Stimulated activated CD4-positive, alpha-beta T cell treated with anti-CD3 and anti-CD28 coated beads, Interleukin-1b, Interleukin-23, amount 100 ng/mL, for 48 hours (primary cell): ENCODE data around the gene LMNA.

Source experiments
- DNase-seq: peaks from one replicate; pipeline ENCODE4 v3.0.0-alpha.2; 2020

The LMNA gene

GRCh38 chr1:156082309-156083091 lies 32.0 kb upstream of the LMNA start, which contains the start of gene MEX3A:
Gene MEX3A (minus strand): TSS chr1:156082465. CDS start chr1:156081998, 467 bp downstream.
- peak; percentile 43 for DNase-seq

GRCh38 chr1:156083800-156084790 lies 30.4 kb upstream of the LMNA start:
- no peak for DNase-seq

DNA sequence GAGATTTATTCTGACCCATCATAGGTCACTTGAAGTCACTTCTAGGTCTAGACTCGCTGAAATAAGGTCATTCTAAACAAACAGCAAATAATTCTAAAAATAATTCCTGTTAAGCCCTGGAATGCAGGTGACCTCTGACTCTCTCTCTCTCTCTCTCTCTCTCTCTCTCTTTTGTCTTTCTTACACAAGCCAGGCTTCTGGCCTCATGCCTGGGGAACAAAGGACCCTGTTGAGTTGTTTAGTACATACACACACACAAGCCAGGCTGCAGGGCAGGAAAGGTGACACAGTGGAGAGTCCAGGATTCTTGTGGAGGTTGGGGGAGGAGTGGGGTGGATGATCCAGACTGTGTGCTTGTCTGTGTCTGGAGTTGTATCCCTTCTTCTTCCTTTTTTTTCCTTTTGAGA lies 28.3 kb upstream of the LMNA start:
- DNase-seq = no peak

DNA sequence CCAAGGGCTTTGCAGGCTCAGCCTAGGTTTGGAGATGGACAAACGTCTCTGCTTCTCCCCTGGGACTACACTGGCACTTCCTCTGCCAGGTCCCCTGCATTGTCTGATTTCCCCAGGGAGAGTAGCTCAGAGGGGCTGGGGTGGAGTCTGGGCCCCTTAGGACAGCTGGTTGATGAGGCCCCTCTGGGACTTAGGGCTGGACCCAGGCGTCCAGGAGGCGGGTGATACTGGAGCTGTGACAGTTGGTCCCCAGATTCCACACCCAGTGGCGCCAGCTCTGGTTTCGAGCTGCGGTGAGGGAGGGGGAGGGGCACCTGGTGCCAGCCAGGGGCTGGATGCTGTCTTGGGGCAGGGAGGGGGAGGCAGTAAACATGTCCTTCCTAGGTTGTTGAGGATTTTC lies 24.8 kb upstream of the LMNA start:
- no peak for DNase-seq

DNA sequence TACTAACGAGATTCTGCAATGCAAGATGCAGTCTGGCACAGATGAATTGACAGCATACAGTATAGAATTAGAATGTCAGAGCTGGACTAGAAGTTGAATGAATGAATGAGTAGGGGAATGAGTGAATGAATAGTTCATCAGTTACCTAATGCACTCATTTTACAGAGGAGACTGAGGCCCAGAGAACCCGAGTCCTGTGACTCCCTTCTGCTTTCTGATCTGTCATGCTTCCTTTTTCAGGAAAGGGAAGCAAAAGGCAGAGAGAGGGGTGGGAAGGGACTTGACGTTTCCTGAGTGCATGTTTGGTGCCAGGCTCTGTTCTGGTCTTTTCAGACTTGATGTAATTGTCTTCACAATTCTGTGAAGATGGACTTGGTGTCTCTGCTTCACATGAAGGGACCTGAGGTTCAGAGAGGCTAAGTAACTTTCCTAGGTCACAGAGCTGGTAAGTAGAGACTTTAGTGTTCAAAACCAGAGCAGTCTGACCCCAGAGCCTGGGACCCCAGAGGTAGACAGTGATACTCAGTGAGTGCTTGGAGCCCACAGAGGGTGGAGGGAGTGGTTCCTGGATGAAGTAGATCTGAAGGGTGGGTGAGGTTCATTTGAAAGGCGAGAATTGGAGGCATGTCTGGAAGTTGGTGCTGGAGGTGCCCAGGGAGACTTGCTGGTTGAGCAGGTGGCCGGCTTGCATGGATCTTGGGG lies 24.2 kb upstream of the LMNA start:
- no peak for DNase-seq

- DNase-seq = peak; percentile 89
Measured at GRCh38 chr1:156090840-156091188, 23.7 kb upstream of the LMNA start.

GRCh38 chr1:156091610-156092009 lies 22.9 kb upstream of the LMNA start:
- DNase-seq = no peak

DNA sequence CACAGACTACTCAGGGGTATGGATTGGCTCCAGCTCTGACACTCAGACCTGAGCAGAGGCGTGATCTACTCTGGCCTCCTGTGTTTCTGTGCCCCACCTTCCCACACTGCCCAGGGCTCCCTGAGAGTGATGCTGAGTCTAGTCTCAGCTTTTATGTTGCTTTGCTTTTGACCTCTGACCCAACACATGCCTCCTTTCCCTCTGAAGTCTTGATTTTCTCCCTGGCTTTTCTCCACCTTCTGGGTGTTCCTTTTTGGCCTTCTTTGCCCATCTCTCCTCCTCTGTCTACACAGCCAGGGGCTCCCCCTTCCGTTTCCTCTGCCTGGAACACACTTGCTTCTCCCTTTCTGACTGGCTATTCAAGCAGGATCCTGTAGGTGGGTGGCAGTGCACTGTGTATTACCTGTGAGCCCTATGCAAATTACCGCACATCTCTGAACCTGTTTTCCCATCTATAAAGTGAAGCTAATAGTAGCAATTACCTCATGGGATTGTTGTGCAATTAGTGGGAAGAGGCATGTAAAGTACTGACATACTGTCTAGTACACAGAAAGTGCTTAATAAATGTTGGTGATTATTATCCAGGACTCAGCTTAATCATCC lies 18.5 kb upstream of the LMNA start:
- DNase-seq = peak; percentile 30

DNA sequence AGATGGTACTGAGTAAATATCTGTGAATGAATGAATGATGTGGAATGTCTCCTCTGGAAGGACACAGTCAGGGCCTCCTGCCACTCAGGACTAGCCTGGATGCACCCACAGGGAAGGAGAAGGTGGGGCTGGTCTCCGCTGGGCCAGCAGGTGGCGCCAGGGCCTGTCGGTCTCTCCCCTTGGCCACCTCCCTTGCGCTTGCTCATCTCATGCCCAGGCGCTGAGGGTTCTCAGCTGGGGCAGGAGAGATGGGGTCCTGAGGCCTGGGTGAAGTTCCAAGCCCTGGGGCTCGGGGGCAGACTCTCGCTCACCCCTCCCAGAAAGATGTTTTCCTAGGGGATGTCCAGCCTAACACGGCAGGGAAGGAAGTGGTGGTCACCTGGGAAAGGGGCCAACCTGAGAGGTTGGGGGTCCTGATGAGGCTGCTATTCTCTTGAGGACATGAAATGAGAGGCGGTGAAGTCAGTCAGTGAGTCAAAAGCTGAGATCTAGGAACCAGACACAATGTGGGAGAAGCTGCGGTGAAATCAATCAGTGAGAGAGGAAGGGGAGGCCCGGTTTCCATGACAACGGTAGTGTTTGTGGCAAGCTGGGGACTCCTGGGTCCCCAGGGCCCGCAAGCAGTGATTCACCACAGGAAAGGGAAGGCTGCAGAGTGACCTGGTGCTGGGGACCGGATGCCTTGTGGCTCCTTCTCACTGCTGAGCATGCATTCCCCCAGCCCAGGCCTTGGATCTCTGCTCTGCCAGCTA lies 17.7 kb upstream of the LMNA start:
- peak; percentile 96 for DNase-seq

DNA sequence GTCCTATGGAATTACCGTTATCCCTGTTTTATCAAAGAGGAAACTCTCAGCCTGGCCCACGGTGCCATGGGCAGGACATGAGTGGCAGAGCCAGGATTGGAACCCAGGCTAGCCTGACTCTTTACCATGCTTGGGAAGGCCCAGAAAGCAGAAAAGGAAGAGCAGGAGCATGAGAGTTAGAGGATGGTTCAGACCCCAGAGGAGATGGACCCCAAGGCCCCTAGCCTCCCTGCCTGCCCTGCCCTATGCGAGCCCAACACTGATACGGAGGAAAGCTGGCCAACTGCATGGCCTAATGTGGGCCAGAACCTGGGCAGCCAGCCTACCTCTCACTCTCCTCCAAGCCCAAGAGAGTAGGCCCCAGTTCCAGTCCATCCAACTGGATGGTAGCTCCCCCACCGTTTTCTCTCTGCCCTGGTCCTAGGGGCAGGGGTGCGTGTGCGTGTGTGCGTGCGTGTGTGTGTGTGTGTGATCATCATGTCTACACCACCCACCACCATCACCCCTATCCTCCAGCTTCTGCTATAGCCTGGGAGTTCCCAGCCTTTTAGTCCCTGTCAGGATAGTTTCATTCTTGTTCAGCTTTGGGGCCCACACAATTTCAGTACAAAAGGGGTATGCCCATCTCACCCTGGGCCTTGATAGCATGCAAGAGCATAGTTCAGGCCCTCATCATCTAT lies 16.9 kb upstream of the LMNA start:
- DNase-seq = peak; percentile 61

GRCh38 chr1:156098784-156099183 lies 15.7 kb upstream of the LMNA start:
- DNase-seq = no peak

DNA sequence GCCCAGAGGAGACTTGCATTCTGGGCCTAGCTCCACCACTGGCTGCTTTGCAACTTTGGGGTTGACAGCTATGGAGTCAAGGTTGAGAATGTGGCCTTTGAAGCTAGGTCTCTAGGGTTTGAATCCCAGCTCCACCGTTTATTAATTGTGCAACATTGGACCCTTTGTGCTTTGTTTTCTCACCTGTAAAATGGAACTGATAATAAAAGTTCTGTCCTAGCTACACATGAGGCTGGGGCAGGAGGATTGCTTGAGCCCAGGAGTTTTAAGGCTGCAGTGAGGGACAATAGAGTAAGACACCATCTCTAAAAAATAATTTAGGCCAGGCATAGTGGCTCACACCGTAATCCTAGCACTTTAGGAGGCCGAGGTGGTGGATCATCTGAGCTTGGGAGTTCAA lies 15.2 kb upstream of the LMNA start:
- DNase-seq = no peak

- no peak for DNase-seq
Measured at GRCh38 chr1:156100205-156100995, 14.1 kb upstream of the LMNA start.

DNA sequence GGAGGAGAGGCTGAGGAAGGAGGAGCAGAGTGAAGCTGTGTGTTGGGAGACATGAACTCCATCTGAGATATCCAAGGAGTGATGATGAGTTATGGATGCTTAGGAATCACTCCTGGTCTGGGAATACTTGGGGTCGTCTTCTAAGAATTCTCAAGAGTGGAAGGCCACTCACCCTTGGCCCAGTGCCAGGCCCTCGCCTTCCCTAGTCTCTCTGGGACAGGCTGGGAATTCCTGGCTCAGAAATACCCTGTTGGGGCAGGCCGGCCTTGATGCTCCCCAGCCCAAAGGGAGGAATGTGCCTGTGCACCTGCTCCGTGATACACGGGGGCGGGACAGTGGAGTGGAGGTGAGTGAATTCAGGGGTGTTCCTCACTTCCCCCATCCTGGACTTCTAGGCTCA lies 12.6 kb upstream of the LMNA start:
- DNase-seq = no peak

GRCh38 chr1:156102633-156103511 lies 11.6 kb upstream of the LMNA start:
- DNase-seq = no peak

GRCh38 chr1:156103521-156103947 lies 11.0 kb upstream of the LMNA start:
- DNase-seq = peak; percentile 41

DNA sequence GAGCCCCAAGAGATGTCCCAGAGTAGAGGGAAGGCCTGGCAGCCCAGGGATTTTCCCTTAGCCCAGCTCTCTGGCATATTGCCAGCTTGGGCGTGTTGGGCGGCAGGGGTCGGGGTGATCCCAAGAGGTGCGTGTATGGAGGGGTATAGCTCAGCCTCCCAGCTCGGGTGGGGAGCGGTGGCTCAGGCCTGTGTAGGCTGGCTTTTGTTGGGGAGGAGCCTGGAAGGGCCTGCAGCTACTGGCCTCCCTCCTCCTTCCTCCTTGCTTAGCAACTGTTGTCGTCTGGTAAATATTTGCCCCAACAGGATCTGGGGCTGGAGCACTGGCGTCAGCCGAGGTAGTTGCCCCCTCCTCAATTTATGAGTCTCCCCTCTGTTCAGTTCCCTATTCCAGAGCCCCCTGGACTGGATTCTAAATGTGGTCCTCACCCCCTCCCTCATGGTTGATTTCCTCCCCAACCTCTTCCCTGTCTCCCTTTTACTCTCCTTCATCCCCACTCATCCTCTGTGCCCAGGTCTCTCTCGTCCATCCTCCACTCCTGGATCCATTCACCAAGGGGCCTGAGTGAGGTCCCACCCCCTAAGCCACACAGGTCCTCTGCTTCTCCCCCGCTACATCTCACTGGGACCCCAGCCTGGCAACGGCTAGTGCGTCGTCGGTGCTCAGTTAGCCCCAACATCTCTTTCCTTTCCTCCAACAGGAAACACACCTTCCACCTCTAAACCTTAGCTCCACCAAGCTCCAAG lies 10.3 kb upstream of the LMNA start:
- DNase-seq = peak; percentile 37
